ENCODE results near the gene IGSF9. TPM values are rescaled to one million over a fixed set of nuclear protein-coding genes. Genes with fewer than 3 reads are reported as not detected.

The IGSF9 gene
- total RNA-seq, 1 donor from 2014 or later = 2.2 TPM

- ATAC-seq = no peak
- H3K27me3 ChIP-seq = no peaks in the 10 kb centered on the region
- H3K4me1 ChIP-seq = no peaks in the 10 kb centered on the region
- H3K27ac ChIP-seq = no peak overlapping the region
- DNase-seq = no peak
- TF ChIP-seq, protein P1, sequence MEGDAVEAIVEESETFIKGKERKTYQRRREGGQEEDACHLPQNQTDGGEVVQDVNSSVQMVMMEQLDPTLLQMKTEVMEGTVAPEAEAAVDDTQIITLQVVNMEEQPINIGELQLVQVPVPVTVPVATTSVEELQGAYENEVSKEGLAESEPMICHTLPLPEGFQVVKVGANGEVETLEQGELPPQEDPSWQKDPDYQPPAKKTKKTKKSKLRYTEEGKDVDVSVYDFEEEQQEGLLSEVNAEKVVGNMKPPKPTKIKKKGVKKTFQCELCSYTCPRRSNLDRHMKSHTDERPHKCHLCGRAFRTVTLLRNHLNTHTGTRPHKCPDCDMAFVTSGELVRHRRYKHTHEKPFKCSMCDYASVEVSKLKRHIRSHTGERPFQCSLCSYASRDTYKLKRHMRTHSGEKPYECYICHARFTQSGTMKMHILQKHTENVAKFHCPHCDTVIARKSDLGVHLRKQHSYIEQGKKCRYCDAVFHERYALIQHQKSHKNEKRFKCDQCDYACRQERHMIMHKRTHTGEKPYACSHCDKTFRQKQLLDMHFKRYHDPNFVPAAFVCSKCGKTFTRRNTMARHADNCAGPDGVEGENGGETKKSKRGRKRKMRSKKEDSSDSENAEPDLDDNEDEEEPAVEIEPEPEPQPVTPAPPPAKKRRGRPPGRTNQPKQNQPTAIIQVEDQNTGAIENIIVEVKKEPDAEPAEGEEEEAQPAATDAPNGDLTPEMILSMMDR (IDR thresholded peaks at IDR 0.05) = no peak
- H3K4me3 ChIP-seq = no peak overlapping the region
- H3K36me3 ChIP-seq = no peaks in the 10 kb centered on the region
- H3K9me3 ChIP-seq = no peaks in the 10 kb centered on the region
- intact Hi-C loops (cut with DNase I) = no loop called here
Measured at GRCh38 chr1:159884296-159884695, 61.1 kb downstream of the IGSF9 start.

DNA sequence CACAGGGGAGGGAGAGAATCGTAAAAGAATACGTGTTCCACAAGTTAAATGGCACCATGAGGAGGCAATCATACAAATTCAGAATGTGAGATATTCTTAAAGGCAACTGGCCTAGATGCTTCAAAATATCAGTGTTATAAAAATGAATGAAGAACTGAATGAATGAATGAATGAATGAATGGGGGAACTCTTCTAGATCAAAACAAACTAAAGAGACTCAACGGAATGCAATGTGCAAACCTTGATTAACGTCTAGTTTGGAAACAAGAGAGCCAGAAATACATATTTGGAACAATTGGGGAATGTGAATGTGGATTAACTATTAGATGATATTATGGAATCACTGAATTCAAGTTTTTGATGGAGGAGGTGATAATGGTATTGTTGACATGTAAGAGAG is 62.3 kb downstream of the IGSF9 start:
- no peak for DNase-seq
- Histone ChIP-seq H3K9me3 (no peaks in the 10 kb centered on the region), H3K4me1 (no peaks in the 10 kb centered on the region), H3K27me3 (no peaks in the 10 kb centered on the region), H3K36me3 (no peaks in the 10 kb centered on the region), H3K4me3 (no peak overlapping the region), H3K27ac (no peak overlapping the region)
- TF ChIP-seq, protein P1 (IDR thresholded peaks at IDR 0.05) = no peak
- ATAC-seq = no peak
- intact Hi-C loops (cut with DNase I) = no loop called here

- Histone ChIP-seq H3K4me1 (no peaks in the 10 kb centered on the region), H3K4me3 (no peak overlapping the region), H3K36me3 (no peaks in the 10 kb centered on the region), H3K9me3 (no peaks in the 10 kb centered on the region), H3K27me3 (no peaks in the 10 kb centered on the region), H3K27ac (no peak overlapping the region)
- TF ChIP-seq, protein P1 (IDR thresholded peaks at IDR 0.05) = no peak
- ATAC-seq = no peak
- intact Hi-C loops (cut with DNase I) = no loop called here
- no peak for DNase-seq
Measured at GRCh38 chr1:159882527-159882862, 62.9 kb downstream of the IGSF9 start.

GRCh38 chr1:159881622-159882526 is 63.5 kb downstream of the IGSF9 start:
- TF ChIP-seq, protein P1 (IDR thresholded peaks at IDR 0.05) = no peak
- H3K4me1 ChIP-seq = no peaks in the 10 kb centered on the region
- H3K27me3 ChIP-seq = no peaks in the 10 kb centered on the region
- no peaks in the 10 kb centered on the region for H3K36me3 ChIP-seq
- no peak for DNase-seq
- H3K9me3 ChIP-seq = no peaks in the 10 kb centered on the region
- intact Hi-C loops (cut with DNase I) = no loop called here
- H3K4me3 ChIP-seq = no peak overlapping the region
- H3K27ac ChIP-seq = no peak overlapping the region
- ATAC-seq = peak; percentile 44

DNA sequence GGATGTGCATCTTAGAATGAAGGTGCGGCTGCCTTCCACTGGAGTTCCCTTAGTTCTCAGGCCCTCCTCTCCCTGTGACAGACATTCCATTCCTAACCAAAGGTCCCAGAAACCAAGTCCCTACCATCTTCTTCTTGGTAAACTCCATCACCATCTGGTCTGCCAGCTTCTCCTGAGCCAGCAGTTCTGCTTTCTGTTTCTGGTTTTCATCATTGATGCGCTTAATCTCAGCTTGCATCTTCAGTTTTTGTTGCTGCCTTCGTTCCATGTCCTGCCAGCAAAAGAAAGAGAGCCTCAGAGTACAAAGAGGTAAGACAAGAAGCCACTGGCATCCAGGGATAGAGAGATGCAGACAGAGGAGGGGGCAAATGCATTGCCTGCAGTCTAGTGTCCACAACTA is 65.0 kb downstream of the IGSF9 start:
- Histone ChIP-seq H3K36me3 (no peaks in the 10 kb centered on the region), H3K9me3 (no peaks in the 10 kb centered on the region), H3K4me1 (no peaks in the 10 kb centered on the region), H3K27me3 (no peaks in the 10 kb centered on the region), H3K4me3 (no peak overlapping the region), H3K27ac (no peak overlapping the region)
- ATAC-seq (no peak), DNase-seq (no peak)
- intact Hi-C loops (cut with DNase I) = no loop called here
- TF ChIP-seq, protein P1 (IDR thresholded peaks at IDR 0.05) = no peak
